Panc1 (cell line): ENCODE results near the gene THOC2. TPM values are rescaled to one million over a fixed set of nuclear protein-coding genes. Genes with fewer than 3 reads are reported as not detected.
"Not testable (repeated sequence)": the region's sequence is repeated elsewhere in the genome, so short reads cannot be mapped to it uniquely, and the experiment has no call there.

Experiments
- ATAC-seq: fragments of 200-7000 bp; cut with Tn5 transposase; 2 replicates; pipeline ENCODE4 v1.9.1; 2020; ENCODE audit warnings: mild to moderate bottlenecking, moderate library complexity
- BruUV-seq: library from RNA; stranded (reverse); fragments of 400-500 nt; replicated peaks from 2 replicates; lab custom pipeline; 2021; lab: Mats Ljungman, UMichigan
- CTCF ChIA-PET: fragments of 300-600 bp; sonication (Branson Sonifier 250); formaldehyde crosslinking; loops from one replicate; lab custom pipeline; 2022; ENCODE audit warnings: antibody characterized with exemption; lab: Charles Lee
- POLR2A ChIA-PET: fragments of 300-600 bp; sonication (Branson Sonifier 250); formaldehyde crosslinking; loops from one replicate; lab custom pipeline; 2022; ENCODE audit warnings: antibody characterized with exemption; lab: Charles Lee
- DNase-seq: peaks from one replicate; pipeline ENCODE4 v3.0.0-alpha.2; 2010; ENCODE audit warnings: low read depth, low spot score
- H3K27ac ChIP-seq: 2 replicates; pipeline ENCODE4 v1.5.1; 2011; ENCODE audit warnings: mild to moderate bottlenecking, low read length, inconsistent platforms
- H3K27me3 ChIP-seq: fragments of 200-500 bp; sonication (Bioruptor generic); 2 replicates; pipeline ENCODE4 v1.6.0; 2014; ENCODE audit warnings: low read length, inconsistent platforms; ENCODE audit not compliant: control insufficient read depth, insufficient read depth
- H3K36me3 ChIP-seq: fragments of 200-500 bp; sonication (Bioruptor generic); 2 replicates; pipeline ENCODE4 v1.5.1; 2014; ENCODE audit warnings: inconsistent platforms, mild to moderate bottlenecking, low read length, moderate library complexity; ENCODE audit not compliant: control insufficient read depth, insufficient read depth
- H3K4me1 ChIP-seq: 2 replicates; pipeline ENCODE4 v1.5.1; 2011; ENCODE audit warnings: inconsistent platforms, mild to moderate bottlenecking, low read length, moderate library complexity; ENCODE audit not compliant: control insufficient read depth, insufficient read depth
- H3K4me3 ChIP-seq, 2 experiments: 2 replicates each; pipeline ENCODE4 v1.5.1; 2011 to 2012; ENCODE audit warnings: low read depth in 2 of 2, low read length in 2 of 2, mild to moderate bottlenecking in 2 of 2, inconsistent platforms in 1 of 2, moderate library complexity in 1 of 2
- H3K9me3 ChIP-seq: fragments of 200-500 bp; sonication (Bioruptor generic); 2 replicates; pipeline ENCODE4 v1.5.1; 2014; ENCODE audit warnings: low read depth, mild to moderate bottlenecking, inconsistent platforms, low read length, moderate library complexity; ENCODE audit not compliant: control insufficient read depth, insufficient read depth
- CTCF ChIP-seq: fragments of 450-650 bp; IDR thresholded peaks from 2 replicates; pipeline ENCODE4 v1.5.1; 2017; ENCODE audit warnings: mild to moderate bottlenecking
- REST ChIP-seq, 2 experiments: IDR thresholded peaks; 2 replicates each; pipeline ENCODE4 v1.6.1; 2011 to 2012; ENCODE audit warnings: low read depth in 2 of 2, control low read depth in 1 of 2, low read length in 1 of 2, mild to moderate bottlenecking in 1 of 2, moderate library complexity in 1 of 2; ENCODE audit not compliant: insufficient read depth in 1 of 2
- SIN3A ChIP-seq: IDR thresholded peaks from 2 replicates; pipeline ENCODE4 v1.6.1; 2012; ENCODE audit warnings: low read depth, mild to moderate bottlenecking, low read length, moderate library complexity, borderline replicate concordance; ENCODE audit not compliant: insufficient read depth
- TCF7L2 ChIP-seq: IDR thresholded peaks from 2 replicates; pipeline ENCODE4 v1.6.1; 2011; ENCODE audit warnings: mild to moderate bottlenecking, low read depth, low read length, inconsistent platforms
- in situ Hi-C: cut with HindIII; loops from 2 replicates; pipeline ENCODE4 v1.10.0; 2016; ENCODE audit warnings: low sequenced_read_pairs, low pct_unique_long_range_greater_than_20kb
- intact Hi-C: fragments of 100-400 bp; cut with micrococcal nuclease; formaldehyde crosslinking; loops from one replicate; pipeline ENCODE4 v1.10.0; 2022; ENCODE audit not compliant: unreplicated experiment
- total RNA-seq: library from RNA; stranded (reverse); gene quantifications from one replicate; pipeline ENCODE4 v1.2.1, GENCODE V29; 2021; ENCODE audit not compliant: unreplicated experiment

Gene THOC2
- total RNA-seq, 1 experiment from 2014 or later: 194 TPM

GRCh38 chrX:123713434-123713833 is 19.4 kb downstream of the THOC2 start:
- POLR2A ChIA-PET: no interaction called here
- Histone ChIP-seq H3K4me3 (no peak overlapping the region), H3K27ac (no peak overlapping the region), H3K27me3 (no peaks in the 10 kb centered on the region), H3K36me3 (peaks cover 3% of the 10 kb centered on the region; the same call in 1 of the 2 replicates), H3K9me3 (no peaks in the 10 kb centered on the region), H3K4me1 (peaks cover 11% of the 10 kb centered on the region; the same call in 1 of the 2 replicates)
- no peak for TF ChIP-seq REST (IDR thresholded peaks at IDR 0.05; ENCODE audit: insufficient read depth in 1 of 2, low read depth in 2 of 2, low read length in 1 of 2)
- intact Hi-C loops: no loop called here
- no TSS peak for BruUV-seq
- in situ Hi-C loops: no loop called here
- ATAC-seq (no peak), DNase-seq (no peak)
- CTCF ChIA-PET: interaction anchor here (0.7 kb wide), 1 partner anchor 63 kb away, joined by 10 read pairs; no protein-coding TSS in a partner anchor

GRCh38 chrX:123711201-123711600 is 21.7 kb downstream of the THOC2 start:
- DNase-seq, H3K27ac ChIP-seq, POLR2A ChIA-PET, ATAC-seq, in situ Hi-C loops, intact Hi-C loops, H3K9me3 ChIP-seq, H3K27me3 ChIP-seq, H3K4me3 ChIP-seq, BruUV-seq: not testable (repeated sequence)
- CTCF ChIA-PET: interaction anchor here (0.6 to 0.7 kb wide), 2 partner anchors 12 to 288 kb away, joined by 6 to 7 read pairs; no protein-coding TSS in a partner anchor
- Histone ChIP-seq H3K36me3 (peaks cover 10% of the 10 kb centered on the region), H3K4me1 (peaks cover 11% of the 10 kb centered on the region; the same call in 1 of the 2 replicates)

- POLR2A ChIA-PET: no interaction called here
- Histone ChIP-seq H3K27ac (no peak overlapping the region), H3K36me3 (peaks cover 7% of the 10 kb centered on the region), H3K9me3 (no peaks in the 10 kb centered on the region), H3K4me1 (no peaks in the 10 kb centered on the region), H3K27me3 (no peaks in the 10 kb centered on the region), H3K4me3 (no peak overlapping the region)
- CTCF ChIA-PET: no interaction called here
- DNase-seq (no peak), ATAC-seq (no peak)
- BruUV-seq: no TSS peak
- no peak for TF ChIP-seq TCF7L2
- no peak for TF ChIP-seq SIN3A
- TF ChIP-seq CTCF: no peak
- in situ Hi-C loops (no loop called here), intact Hi-C loops (no loop called here)
Observed at GRCh38 chrX:123704781-123705180, 28.1 kb downstream of the THOC2 start.
